Pons (tissue), 1 donor: ENCODE results near the gene OSBPL3.

Experiments used
- DNase-seq: peaks from one replicate; pipeline ENCODE4 v3.0.0-alpha.2; 2016; ENCODE audit warnings: low spot score

OSBPL3 gene

DNA sequence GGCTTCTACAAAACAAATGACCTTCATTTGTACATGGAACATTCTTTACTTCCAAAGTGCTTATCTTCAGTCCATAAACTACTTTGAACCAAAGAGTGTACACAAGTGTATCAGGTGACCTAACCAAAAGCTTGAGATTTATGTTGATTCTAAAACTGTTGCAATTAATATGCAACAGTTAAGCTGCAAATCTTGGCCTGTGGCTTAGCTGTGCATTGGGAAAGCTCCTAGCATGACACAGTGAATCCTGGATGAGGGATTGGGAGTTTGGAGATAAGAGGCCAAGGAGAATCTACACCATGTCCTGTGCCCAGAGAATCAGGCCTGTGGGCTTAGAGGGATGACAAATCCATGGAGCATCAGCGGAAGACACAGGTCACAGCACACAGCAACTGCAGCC, 117.5 kb downstream of the OSBPL3 start:
- DNase-seq, result no peak

DNA sequence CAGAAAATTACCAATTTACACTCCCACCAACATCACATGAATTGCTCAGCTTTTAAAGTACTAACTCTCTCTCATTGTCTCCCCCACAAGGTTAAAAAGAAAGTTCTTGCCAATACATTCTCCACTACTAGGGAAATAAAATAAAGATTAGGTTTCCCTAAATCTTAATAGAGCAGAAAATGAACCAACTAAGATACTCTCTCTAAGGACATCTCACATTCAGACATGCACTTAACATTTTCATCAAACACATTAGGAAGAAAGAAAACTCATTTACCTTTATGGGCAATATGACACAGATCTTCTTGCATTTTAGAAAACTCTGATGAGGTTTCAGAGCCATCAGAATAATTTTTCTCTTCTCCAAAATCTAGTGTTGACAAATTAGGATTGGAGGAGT, 118.6 kb downstream of the OSBPL3 start:
- DNase-seq, result no peak

DNA sequence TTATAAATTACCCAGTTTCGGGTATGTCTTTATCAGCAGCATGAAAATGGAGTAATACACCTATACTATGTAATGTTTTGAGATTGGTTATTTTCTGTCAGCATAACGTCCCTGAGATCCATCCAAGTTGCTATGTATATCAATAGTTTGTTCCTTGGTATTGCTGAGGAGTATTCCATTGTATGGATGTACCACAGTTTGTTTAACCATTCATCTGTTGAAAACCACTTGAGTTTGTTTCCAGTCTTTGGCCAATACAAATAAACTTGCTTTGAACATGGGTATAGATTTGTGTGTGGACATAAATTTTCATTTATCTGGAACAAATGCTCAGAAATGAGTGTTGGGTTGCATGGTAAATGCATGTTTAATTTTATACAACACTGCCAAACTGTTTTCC, 119.4 kb downstream of the OSBPL3 start:
- DNase-seq, result no peak

DNA sequence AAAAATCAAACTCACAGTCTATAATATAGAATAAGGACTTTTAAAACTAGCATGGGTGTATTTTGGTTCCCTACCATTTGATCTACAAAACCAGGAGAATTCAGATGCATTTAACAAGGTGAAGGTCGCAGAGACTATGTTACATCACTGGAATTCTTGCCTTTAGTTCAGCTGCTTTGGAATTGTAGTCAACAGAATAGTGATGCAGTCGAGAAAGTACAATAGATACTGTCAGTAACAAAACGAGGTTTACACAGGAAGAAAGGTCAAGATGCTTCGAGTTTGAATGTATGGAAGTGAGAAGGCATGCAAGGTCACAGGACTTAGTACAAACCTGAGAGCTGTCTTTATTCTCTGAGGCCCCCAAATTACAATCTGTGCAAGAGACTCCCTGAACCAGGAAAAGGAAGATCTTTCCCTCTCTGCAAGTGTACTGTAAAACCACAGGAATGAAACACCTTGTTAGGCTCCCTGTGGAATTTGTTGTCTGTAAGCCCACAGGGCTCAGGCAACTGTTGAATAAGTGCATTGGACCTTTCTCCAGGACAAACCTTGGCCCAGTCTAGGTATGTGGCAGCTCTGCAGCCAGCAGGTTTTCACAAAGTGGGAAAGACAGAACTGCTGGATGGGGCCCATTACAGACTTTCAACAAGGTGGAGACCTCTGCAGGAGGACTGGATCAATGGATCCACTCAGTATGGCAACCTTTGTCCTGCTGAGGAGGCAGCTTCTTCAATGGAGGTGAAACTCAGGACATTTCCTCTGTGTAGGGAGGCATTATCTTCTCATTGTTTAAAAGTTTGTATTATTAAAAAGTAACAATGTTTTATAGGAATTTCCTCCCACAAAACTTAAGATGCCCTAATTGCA, 121.6 kb downstream of the OSBPL3 start:
- no peak for DNase-seq

DNA sequence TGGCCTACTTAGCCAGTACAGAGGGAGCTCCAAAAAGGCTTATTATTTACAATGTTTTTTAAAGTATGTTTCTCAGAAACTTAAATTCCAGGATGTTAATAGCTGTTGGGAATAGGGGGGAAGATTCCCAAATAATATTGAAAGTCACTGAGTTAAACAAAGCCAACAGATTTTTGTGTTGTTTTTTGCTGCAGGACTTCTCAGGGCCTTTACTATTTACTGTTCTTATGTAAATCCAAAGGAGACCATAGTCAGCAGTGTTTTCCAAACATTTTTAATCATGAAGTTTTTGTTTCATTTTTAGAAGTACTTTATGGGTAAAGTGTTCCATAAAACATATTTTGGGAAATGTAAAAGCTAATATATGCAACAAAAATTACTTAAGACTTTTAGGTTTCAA, 122.4 kb downstream of the OSBPL3 start:
- no peak for DNase-seq

DNA sequence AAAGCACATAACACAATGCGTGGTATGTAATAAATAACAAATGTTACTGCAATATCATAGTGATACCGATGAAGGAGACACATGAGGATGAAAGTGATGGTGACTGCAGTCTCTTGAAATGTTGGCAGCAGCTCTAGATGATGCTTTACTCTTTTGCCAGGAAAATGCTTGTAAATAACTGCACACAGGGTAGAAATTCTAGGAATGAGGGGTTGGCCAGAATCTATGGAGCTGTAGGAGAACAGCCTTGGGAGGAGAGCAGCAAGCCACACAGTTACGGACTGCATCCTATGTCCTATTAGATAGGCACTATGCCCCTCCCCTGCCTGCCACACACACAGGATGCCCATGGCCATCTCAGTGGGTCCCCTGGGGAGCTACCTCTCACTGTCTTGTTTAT, 125.1 kb downstream of the OSBPL3 start:
- DNase-seq, result no peak

DNA sequence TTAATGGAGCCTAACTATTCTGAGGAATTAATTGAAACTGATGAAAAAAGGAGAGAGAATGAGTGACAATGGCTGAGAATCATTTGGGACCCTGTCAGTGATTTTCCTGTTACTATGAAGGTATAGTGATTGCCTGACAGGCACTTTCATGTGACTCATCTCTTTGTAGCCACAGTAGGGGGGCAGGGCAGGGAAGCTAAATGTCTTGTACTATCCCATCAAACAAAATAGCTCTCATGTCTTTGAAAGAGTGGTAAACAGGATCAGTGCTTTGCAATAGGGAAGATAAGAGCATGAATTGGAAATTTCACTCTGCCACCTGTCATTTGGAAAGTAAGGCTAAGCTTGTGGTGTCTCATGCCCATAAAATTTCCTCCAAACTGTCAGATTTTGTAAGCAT, 128.2 kb downstream of the OSBPL3 start:
- no peak for DNase-seq

DNA sequence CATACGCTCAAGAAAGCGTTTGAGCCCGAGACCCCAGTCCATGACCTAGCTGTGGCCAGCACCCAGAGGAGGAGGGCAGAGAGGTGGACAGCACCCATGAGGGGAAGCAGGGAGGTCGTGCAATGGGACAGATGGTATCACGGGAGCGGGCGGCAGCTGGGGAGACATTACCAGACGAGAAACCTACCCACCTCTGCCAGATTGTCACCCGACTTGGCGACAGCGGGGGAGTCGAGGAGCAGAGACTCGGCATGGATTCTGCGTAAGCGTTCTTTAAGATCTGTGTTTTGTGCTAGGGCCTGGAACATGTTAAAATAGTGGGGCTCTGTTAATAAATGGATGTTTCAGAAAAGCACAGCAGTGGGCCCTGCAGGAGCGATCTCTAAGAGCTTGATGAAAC, 131.1 kb downstream of the OSBPL3 start:
- DNase-seq, result no peak

DNA sequence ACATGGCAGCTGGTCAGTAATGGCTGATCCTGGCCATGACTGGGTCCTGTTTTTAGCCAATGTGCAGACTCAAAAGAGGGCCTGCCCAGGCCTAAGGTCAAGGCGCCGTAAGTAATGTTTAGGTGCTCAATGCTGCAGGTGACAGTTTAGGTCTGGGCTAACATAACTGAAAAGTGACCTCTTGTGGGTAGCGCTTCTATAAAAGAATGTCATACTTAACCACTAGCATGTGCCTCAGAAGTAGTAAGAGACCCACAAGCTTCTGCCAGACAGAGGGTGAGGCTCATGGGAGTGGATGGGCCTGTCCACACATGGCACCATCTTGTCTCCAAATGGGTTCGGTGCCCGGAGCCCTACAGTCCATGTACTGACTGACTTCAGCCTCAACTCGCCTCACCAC, 132.2 kb downstream of the OSBPL3 start:
- no peak for DNase-seq

DNA sequence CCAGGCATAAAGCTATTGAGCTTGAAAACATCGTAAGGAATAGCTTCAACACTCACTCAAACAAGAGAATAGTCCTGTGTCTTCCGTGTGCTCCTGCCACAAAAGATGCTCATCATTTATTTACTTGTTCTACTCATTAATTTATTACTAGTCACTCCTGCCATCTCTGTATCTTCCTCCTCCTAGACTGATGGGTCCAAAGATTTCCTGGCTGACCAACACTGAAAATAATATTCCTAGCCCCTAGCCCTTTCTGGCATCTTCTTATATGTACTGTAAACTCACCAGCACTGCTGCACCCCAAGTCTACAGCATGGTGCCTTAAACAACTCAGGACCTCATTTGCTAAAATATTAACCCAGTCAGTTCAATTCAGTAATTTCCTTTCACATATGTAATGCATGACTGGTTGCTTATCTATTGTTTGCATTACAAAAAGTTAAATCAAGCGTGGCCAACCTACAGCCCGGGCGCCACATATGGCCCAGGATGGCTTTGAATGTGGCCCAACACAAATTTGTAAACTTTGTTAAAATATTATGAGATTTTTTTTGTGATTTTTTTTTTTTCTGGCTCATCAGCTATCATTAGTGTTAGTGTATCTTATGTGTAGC, 136.1 kb downstream of the OSBPL3 start:
- DNase-seq, result no peak

DNA sequence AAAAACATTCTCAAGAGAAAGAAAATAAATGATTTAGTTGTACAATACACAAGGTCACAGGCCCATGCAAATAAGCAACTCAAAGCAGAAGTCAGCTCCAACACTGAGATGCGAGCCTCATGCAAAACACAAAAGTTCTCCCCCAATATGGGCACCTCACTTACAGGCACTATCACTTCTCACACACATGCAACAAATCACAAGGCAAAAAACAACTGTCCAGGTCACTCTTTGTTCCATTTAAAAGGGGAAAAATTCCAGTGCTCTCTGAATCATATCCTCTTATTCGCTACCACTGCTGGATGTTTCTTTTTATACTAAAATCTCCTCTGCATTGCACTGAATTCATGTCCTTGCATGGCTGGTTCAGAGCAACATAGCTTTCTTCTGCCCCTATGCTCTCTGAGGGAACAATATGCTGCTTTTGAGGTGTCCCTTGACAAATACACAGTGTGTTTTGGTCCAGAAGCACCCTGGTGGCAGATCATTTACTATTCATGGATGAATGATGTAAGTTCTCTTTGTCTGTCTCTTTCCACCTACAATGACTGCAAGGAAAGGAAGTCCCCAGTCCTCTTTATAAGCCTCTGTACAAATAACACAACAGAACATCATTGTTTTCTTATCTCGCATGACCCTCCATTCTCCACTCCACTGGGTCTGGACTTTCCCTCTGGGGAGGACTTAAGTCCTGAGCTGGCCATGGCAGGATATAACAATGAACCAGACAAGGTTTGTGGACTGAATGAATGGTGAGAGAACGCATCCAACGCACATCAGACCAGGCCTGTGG, 137.3 kb downstream of the OSBPL3 start:
- DNase-seq, result no peak

DNA sequence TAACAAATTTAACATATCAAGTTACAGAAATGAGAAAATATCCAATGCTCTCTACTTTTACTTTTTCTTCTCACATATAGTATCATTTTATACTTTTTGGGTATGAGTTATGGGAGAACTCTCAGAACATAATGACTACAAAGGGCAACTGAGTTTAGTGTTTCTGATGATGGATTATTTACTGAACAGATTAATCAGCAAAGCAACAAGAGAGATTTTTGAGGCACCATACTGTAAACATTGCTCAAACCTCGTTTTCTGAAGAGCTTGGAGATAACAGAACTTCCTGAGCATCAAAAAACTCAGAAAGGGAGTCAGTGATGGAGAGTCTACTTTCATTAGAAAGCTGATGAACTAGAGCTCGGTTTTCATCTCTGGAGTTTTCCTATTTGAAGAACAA, 137.9 kb downstream of the OSBPL3 start:
- DNase-seq, result no peak

DNA sequence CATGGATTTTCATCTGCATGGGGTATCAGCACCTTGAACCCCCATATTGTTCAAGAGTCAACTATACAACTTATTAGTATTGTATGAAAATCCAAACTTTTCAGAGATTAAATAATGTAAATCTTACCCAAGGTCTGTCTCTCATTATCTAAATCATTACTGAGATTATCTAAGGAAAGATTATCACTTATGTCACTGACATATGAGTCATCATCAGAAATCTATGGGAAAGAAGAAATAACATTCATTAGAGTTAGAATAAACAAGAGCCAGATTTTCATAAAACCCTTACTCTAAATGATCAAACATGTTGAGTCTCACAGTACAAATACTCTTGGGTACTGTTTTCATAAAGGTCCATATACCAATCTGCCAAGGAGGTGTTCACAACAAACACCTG, 139.4 kb downstream of the OSBPL3 start:
- DNase-seq, result no peak

DNA sequence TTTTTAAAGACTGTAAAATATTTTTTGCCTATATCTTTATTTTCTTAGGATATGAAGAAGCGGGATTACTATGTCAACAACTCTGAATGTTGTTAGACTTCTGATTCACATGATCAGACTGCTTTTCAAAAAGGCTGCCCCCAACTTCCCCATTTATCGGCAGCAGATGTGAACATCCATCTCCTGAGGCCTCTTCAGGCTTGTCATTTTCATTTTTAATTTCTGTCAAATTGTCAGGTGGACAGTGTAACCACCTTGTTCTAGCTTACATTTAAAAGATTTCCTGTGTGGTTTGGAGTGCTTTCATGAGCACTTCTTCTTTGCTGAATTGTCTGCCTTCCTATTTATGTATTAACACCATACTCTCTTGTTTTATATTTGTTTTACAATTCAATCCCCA, 143.9 kb downstream of the OSBPL3 start:
- peak; percentile 32 for DNase-seq

DNA sequence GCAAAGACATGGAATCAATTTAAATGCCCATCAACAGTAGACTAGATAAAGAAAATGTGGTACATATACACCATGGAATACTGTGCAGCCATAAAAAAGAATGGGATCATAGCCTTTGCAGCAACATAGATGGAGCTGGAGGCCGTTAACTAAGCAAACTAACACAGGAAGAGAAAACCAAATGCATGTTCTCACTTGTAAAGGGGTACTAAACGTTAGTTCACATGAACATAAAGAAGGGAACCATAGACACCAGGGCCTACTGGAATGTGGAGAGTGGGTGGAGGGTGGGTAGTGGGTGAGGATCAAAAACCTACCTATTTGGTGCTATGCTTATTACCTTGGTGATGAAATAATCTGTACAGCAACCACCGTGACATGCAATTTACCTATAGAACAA, 144.3 kb downstream of the OSBPL3 start:
- DNase-seq, result no peak

DNA sequence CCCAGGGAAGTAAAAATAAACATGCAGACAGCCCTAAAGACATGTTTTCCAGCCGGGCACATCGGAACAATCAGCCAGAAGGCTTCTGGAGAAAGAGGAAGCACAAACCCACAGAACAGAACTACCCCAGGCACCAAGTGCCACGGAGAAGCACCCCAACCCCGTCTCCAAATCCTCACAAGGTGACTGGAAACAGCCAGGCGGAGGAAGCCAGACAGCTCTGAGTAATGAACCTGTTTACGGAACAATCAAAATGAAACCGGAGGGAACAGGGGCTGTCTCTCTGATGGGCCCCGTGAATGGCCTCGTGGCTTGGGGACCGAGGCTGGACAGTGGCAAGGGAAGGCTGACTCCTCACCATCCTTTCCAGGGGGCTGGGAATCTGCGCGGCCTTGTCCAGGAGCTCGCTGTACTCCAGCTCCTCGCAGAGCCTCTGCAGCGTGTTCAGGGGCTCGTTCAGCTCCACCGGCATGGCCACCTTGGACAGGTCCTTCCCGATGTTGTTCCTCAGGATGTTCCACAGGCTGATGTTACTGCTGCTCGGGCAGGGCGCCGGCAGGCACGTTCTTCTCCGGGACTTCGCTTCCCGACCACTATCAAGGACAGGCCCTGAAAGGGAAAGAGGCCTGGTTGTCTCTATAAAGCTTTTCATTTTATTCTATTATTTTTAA, 145.7 kb downstream of the OSBPL3 start:
- peak; percentile 68 for DNase-seq

DNA sequence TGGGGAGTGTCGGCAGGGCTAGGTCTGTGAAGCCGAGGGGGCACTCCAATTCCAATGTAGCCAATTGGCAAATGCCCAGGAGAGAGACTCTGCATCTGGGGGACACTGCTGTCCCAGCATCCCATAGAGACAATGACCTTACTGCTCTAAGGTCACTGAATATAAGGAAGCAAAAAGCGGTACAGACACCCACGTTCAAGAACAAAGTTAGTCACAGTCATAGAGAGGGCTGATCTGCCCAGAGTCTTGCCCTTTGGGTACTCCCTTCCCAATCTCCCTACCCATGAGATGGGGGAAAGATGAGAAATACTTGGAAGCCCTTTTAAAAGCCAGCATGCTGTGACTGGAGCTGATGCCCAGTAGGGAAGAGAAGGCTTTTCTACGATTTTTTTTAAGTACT, 146.4 kb downstream of the OSBPL3 start:
- DNase-seq, result no peak

DNA sequence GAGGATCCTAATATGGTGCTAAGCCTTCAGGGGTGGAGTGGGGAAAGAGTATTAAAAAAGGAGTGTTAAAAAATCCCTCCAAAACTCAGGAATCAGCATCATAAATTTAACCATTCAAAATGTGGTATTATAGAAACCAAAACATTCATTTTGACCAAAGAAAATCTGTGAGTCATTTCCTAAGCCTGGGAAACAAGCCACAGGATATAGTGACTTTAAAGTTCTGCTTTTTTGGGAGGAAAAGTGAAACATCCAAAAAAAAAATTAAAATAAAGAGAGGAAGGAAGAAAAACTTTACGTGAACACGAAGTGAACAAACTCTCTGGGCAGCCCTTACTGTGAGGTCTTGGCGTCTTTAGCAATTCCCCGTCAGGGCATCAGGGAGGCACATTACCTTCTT, 148.7 kb downstream of the OSBPL3 start:
- peak; percentile 51 for DNase-seq

DNA sequence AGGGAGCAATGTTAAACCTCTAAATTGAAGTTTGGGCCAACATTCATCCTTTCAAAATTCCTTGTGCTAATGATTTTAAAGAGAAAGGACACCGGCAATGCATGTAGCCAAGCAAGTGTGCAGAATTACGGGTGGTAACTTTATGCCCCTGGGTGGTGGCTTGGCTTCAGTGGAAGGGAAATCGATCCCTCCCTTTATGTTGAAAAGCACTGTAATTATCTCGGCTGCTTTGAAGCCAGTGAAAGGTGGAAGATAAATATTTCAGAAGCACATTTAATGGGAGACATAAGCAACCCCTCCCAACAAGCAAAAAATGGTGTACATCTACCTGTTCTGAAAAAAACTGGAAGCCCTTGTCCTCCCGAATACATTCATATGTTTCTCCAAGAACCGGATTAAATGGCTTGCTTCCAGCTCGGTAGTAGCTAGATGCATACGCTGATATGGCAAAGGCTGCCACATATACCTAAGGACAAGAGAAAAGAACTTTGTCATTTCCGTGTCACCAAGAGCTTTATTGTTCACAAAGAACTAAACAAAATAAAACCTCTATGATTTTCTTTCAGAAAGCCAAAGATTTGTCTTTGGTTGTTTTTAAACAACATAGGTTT, 149.4 kb downstream of the OSBPL3 start:
- DNase-seq, result no peak

DNA sequence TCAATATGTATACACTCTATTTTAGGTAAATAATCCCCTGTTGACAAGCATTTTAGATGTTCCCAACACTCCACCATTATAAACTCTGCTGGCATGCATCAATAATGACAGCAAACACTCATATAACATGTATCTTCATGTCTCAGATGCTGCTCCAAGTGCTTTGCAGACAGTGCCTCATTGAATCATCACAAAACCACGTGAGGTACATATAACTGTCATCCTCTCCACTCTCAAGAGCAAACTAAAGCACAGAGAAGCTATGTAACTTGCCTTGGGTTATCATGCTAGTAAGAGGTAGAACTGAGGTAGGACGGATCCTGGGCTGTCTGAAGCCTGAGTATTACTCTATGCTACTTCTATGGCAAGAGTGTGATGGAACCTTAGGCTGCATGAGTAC, 150.2 kb downstream of the OSBPL3 start:
- no peak for DNase-seq

DNA sequence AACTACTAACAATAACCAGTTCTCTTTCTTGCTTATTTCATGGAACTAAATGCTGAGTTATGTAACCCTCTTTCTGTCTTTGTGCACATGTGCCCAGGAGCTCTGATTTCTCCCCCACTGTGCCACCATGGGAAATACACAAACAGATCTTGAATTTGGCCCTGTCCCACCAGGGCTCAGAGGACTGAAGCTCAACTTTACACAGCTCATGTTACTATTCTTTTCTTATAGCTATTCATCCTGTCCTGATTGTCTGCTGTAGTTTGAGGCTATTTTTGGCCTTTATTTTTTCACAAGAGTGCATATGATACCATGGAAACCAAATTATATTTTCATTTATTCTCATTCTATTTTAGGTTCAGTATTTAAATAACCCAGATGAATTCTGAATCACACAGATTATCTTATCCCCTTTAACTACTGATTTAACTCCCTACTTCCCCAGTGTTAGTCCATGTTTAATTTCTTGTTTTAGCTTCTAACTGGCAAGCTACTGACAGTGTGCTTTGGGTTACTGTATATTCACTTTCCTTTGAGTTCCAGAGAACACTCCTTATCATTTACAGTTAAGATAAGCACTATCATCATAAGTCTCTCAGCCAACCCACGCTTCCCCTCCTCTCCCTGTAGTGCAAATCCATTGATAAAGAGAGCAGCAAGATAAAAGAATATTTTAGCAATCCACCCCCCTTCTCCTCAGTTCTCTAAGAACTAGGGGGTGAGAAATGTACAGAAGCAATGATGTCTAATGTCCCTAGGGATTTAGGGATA, 150.9 kb downstream of the OSBPL3 start:
- peak; percentile 28 for DNase-seq
